ENCODE measurements around the gene ZEB2.
A peak's percentile ranks its signal among the peaks of the same experiment; 100 is the strongest.

Gene ZEB2

DNA sequence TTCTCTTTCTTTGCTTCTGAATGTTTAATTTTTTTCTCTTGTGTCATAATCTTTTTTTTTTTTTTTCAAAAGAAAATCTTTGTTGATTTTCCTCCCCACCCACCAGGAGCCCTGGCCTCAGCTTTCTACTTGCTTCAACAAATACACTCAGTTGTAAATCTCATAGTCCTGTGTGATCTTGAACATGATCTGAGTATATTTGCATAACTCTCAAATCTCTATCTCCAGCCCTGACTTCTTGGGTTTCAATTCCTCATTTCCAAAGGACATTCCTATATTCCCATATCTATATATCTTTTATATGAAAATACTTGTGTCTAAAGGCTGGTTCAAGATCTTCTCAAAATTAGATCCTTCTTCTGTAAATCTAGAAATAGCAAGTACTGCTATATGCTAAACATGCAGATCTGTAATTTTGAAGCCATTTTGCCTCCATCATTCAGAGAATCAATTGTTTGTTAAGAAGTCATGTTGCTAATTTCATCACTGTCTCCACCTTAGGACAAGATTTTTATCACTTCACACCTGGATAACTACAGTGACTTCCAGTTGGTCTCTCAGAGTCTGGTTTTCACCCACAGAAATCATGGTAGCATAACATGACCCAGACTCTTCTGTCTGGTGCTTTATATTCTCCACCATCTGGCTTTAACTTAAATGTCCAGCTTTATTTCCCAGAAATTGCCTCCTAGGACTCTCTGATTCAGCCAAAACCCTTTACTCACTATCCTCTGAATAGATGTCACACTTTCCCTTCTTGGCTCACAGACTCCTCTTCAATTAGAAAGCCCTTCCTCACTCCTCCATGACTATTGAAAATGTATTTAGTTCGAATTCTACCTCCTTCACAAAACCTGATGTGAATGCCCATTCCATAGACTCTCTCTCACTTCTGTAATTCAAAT, 98.1 kb downstream of the ZEB2 start:
- no peak for DNase-seq (ENCODE audit: low spot score)

GRCh38 chr2:144419218-144419617, 100.7 kb downstream of the ZEB2 start:
- no peak for DNase-seq (ENCODE audit: low spot score)

GRCh38 chr2:144415386-144415785, 104.5 kb downstream of the ZEB2 start:
- DNase-seq (ENCODE audit: low spot score) = no peak

GRCh38 chr2:144414324-144414845, 105.5 kb downstream of the ZEB2 start:
- no peak for DNase-seq (ENCODE audit: low spot score)

- no peak for DNase-seq (ENCODE audit: low spot score)
Measured at GRCh38 chr2:144412709-144413108, 107.2 kb downstream of the ZEB2 start.

- DNase-seq (ENCODE audit: low spot score) = no peak
Measured at GRCh38 chr2:144411473-144411872, 108.4 kb downstream of the ZEB2 start.

GRCh38 chr2:144409241-144409640, 110.7 kb downstream of the ZEB2 start:
- no peak for DNase-seq (ENCODE audit: low spot score)

DNA sequence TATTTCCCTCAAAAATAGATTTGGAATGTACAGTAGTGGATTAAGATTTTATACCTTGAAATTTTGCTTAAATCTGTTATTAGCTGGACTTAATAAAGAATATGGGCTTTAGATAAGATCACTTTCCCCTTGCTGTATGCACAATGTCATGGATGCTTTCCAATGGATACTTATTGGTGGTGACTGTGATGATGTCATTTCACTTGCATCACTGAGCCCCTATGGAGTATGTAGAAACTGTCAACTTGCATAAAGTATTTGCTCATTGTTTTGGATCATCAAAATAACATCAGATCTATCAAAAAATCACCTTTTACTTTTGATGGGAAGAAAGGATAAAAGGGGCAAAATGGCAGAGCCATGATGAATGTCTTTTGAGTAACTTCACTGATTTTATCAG, 112.7 kb downstream of the ZEB2 start:
- DNase-seq (ENCODE audit: low spot score) = no peak

DNA sequence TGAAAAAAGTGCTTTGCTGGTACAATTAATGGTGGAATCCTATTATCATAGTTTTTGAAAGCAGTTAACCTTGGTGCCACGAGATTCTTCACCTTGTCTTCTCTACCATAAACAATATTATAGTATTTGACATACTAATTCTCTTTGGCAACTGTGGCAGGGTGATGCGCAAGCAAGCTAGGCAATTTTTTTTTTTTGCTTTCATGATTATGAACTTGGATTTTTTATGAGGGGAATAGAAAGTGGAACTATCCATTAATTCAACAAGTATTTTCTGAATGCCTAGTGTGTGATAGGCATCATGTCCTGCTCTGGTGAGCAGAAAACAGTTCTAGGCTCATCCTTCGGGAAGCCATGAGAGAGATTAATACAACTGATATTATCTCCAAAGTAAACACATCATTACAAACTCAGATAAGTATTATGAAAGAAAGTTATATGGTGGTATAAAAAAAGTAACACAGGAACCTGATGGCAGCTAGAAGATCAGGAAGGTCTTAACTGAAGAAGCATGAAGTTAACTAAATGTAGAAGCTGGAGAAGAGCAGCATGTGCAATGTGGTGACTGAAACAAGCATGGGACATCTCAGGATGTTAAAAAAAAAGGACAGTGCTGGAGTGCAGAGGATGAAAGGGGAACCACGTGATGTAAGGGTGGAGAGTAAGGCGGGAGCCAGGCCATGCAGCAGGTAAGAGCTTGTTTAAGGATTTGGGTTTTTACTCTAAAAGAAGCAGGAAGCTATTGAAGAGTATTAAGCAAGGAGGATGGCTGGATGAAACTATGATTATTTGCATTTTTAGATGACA, 113.7 kb downstream of the ZEB2 start:
- DNase-seq (ENCODE audit: low spot score) = no peak

- DNase-seq (ENCODE audit: low spot score) = no peak
Measured at GRCh38 chr2:144405321-144405720, 114.6 kb downstream of the ZEB2 start.

DNA sequence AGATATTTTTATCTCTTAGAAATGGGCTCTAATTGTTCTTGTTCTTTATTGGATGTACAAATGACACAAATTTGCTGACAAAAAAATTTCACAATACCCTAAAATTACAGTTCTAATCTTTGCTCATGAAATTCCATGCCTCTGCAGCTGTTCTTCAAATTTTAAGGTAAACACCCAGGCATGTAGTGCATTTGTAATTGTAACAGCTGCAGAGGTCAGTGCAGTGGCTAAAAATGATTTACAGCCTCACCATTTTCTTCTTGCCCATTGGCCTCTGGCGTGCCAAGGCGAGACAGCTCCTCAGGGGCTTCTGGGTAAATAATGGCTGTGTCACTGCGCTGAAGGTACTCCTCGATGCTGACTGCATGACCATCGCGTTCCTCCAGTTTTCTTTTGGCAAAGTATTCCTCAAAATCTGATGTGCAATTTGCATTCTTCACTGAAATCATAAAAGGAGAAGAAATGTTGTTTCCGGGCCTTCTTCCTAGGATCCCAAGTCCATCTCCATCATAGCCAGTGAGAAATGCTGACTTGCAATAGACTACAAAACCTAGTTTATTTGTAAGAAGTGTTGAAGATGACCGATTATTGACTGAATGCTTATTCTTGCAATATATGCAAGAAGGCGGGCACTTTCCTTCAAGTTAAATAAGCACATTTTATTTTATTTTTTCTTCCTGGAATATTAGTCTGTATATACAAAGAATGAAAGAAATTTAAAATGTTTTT, 115.2 kb downstream of the ZEB2 start:
- DNase-seq (ENCODE audit: low spot score) = no peak

DNA sequence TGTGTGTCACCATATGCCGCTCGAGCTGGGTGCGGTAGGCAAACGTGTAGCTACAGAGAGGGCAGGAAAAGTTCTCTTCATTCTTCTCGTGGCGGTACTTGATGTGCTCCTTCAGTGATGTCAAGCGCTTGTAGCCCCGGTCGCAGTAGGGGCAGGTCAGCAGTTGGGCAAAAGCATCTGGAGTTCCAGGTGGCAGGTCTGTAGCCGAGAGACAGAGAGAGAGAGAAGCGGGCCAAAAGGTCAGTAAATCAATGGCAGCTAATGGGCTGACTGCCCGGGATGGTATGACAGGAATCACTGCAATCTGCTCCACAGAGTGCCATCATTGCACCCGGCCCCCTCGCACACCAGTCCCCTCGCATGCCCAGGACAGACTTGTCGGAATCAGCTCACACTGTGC, 116.0 kb downstream of the ZEB2 start:
- DNase-seq (ENCODE audit: low spot score) = no peak

GRCh38 chr2:144402251-144402650, 117.7 kb downstream of the ZEB2 start:
- DNase-seq (ENCODE audit: low spot score) = peak; percentile 5

DNA sequence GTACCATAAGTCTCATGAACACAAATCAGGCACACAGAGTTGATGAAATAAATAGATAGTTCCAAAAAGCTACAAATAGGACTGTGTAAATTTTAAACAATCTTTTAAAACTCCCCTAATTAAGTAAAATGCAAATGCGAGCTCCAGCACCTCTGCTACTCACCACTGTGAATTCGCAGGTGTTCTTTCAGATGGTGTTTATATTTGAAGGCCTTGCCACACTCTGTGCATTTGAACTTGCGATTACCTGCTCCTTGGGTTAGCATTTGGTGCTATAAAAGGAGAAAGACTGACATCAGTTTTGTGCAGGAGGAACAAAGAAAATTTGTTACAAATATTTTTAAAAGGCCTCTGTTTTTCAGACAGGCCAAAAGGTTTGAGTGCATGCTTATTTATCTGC, 118.9 kb downstream of the ZEB2 start:
- DNase-seq (ENCODE audit: low spot score) = no peak

- no peak for DNase-seq (ENCODE audit: low spot score)
Measured at GRCh38 chr2:144396318-144396717, 123.6 kb downstream of the ZEB2 start.

- DNase-seq (ENCODE audit: low spot score) = no peak
Measured at GRCh38 chr2:144390424-144391020, 129.4 kb downstream of the ZEB2 start.

- no peak for DNase-seq (ENCODE audit: low spot score)
Measured at GRCh38 chr2:144389930-144390311, 130.0 kb downstream of the ZEB2 start.

GRCh38 chr2:144389151-144389929, 130.6 kb downstream of the ZEB2 start:
- no peak for DNase-seq (ENCODE audit: low spot score)

- DNase-seq (ENCODE audit: low spot score) = no peak
Measured at GRCh38 chr2:144385381-144385780, 134.5 kb downstream of the ZEB2 start.

GRCh38 chr2:144383571-144384100, 136.3 kb downstream of the ZEB2 start:
- DNase-seq (ENCODE audit: low spot score) = no peak

DNA sequence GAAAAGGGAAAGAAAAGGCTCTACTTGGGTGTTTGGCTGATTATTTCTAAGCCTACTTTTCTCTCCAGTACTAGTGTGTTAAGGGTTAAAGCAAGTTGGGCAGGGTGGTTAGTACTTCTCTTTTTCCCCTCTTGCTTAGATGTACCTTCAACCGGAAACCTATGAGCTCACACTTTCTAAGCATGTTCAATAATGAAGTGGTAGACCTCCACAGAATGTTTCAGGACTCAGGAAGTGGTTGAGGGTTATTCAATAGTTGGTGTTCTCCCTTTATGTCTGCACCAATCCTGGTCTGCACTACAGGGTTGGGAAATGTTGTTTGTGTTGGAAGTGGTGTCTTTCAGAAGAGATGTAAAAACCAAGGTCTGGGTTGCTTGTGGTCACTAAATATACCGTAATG, 137.1 kb downstream of the ZEB2 start:
- DNase-seq (ENCODE audit: low spot score) = no peak

All from SW480 (cell line).